Activated CD4-positive, CD25-positive, alpha-beta regulatory T cell treated with anti-CD3 and anti-CD28 coated beads, Interleukin-2, amount 50 U/mL, for 24 hours (primary cell): ENCODE results near the gene PIGS.

Experiments used
- ATAC-seq, 2 donors: fragments of 150-1000 bp; cut with Tn5 transposase; one replicate each; pipeline ENCODE4 v1.10.0; 2021; ENCODE audit warnings: mild to moderate bottlenecking in 1 of 2, moderate library complexity in 1 of 2

The PIGS gene

DNA sequence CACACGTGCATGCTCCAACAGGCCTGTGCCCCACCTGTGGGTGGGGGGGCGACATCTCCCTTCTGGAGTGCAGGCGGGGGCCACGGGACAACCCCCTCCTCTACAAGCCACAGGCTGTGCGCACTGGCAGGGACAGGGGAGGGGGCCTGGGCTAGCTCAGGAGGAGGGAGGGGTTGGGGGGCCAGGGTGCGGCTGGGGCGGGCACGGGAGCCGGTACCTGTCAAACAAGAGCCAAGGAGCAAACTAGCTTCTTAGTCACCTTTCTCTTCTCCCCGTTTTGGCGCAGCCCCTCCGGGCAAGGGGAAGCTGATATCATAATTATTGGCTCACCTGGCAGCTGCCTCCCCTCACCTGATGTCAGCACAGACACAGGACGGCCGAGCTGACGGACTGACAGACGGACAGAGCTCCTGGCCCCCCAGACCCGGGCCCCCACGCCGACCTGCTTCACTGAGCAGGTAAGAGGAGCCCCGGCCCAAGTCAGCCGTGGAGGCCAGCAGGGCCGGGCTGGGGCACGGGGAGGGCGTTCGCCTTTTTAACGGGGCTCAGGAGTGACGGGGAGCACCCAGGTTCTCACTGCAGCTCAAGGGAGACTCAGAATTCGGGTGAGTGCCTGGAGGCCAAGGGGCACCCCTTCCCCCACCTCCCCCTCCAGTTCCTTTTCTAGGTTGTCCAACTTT is 65.2 kb downstream of the PIGS start, which contains the start of gene FOXN1:
FOXN1 (plus strand) TSS at position 363 of the 680 bp plus-strand sequence. CDS start 17,622 bp downstream, outside the sequence.
- no peak for ATAC-seq

DNA sequence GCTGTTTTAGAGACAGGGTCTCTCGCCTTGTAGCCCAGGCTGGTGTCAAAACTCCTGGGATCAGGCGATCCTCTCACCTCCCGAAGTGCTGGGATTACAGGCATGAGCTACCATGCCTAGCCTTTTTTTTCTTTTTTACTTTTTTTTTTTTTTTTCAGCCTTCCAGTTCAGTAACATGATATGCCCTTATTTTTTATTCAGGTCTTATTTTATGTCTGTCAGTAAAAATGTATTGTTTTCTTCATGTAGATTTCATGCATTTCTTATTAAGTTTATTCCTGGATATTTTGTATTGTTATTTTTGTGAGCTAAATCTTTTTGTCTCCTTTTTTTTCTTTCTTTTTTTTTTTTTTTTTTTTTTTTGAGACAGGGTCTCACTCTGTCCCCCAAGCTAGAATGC is 67.9 kb downstream of the PIGS start:
- no peak for ATAC-seq
